Measurements from ENCODE around the gene CACNA1H. TPM values are rescaled to one million over a fixed set of nuclear protein-coding genes. Genes with fewer than 3 reads are reported as not detected.

The CACNA1H gene
- total RNA-seq, 1 experiment from 2014 or later: 31.1 TPM

DNA sequence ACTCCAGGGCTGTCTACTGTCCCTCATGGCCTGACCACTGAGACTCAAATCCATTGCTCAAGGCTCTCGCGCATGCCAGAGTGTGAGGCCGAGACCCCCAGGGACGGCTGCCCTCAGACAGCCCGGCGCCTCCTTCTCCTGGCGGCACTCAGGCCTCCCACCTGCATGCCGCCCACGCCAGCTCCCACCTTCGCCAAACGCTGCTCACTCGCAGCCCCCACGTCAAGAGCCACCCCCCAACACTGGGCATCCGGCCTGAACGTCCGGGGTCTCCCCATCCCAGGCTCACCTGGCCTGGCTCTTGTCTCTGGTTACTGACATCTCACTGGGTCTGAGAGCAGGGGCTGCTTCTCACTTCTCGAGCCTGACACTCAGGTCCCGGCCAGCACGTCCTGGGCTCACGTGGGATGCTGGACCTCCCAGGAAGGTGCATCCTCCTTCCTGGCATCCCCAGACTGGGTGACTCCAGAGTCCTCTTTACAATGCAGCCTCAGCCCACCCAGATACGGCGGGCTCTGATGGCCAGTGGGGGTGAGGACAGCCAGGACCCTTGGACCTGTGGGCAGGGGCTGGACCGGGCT is 12.2 kb upstream of the CACNA1H start:
- no TSS peak for BruUV-seq (replicated peaks)
- Histone ChIP-seq H3K27ac (ENCODE audit: low read length) (no peak overlapping the region), H3K4me3 (ENCODE audit: low read depth in 2 of 2, low read length in 2 of 2) (no peak overlapping the region), H3K9me3 (ENCODE audit: control insufficient read depth, insufficient read depth, low read depth, low read length) (no peaks in the 10 kb centered on the region), H3K36me3 (ENCODE audit: control insufficient read depth, insufficient read depth, low read length) (no peaks in the 10 kb centered on the region), H3K4me1 (ENCODE audit: control insufficient read depth, insufficient read depth, low read length) (peaks cover 12% of the 10 kb centered on the region), H3K27me3 (ENCODE audit: control insufficient read depth, insufficient read depth, low read length) (no peaks in the 10 kb centered on the region)
- DNase-seq (ENCODE audit: low read depth, low spot score) (no peak), ATAC-seq (no peak)
- ChIA-PET POLR2A (interaction anchor here (0.6 kb wide), 1 partner anchor 319 kb away, joined by 17 read pairs; no protein-coding TSS in a partner anchor), CTCF (interaction anchor here (0.9 kb wide), 1 partner anchor 10 kb away, joined by 3 read pairs; no protein-coding TSS in a partner anchor)
- intact Hi-C loops (cut with micrococcal nuclease; ENCODE audit: unreplicated experiment) (no loop called here), in situ Hi-C loops (cut with HindIII; ENCODE audit: low pct_unique_long_range_greater_than_20kb, low sequenced_read_pairs) (no loop called here)
- no peak for TF ChIP-seq TCF7L2 (IDR thresholded peaks at IDR 0.05; ENCODE audit: low read depth, low read length)
- no peak for TF ChIP-seq SIN3A (IDR thresholded peaks at IDR 0.05; ENCODE audit: borderline replicate concordance, insufficient read depth, low read depth, low read length)
- TF ChIP-seq, protein P1, sequence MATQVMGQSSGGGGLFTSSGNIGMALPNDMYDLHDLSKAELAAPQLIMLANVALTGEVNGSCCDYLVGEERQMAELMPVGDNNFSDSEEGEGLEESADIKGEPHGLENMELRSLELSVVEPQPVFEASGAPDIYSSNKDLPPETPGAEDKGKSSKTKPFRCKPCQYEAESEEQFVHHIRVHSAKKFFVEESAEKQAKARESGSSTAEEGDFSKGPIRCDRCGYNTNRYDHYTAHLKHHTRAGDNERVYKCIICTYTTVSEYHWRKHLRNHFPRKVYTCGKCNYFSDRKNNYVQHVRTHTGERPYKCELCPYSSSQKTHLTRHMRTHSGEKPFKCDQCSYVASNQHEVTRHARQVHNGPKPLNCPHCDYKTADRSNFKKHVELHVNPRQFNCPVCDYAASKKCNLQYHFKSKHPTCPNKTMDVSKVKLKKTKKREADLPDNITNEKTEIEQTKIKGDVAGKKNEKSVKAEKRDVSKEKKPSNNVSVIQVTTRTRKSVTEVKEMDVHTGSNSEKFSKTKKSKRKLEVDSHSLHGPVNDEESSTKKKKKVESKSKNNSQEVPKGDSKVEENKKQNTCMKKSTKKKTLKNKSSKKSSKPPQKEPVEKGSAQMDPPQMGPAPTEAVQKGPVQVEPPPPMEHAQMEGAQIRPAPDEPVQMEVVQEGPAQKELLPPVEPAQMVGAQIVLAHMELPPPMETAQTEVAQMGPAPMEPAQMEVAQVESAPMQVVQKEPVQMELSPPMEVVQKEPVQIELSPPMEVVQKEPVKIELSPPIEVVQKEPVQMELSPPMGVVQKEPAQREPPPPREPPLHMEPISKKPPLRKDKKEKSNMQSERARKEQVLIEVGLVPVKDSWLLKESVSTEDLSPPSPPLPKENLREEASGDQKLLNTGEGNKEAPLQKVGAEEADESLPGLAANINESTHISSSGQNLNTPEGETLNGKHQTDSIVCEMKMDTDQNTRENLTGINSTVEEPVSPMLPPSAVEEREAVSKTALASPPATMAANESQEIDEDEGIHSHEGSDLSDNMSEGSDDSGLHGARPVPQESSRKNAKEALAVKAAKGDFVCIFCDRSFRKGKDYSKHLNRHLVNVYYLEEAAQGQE (IDR thresholded peaks at IDR 0.05; ENCODE audit: insufficient read depth in 1 of 2, low read depth in 2 of 2, low read length in 1 of 2): no peak
- no peak for TF ChIP-seq POLR2AphosphoS5 (IDR thresholded peaks at IDR 0.05; ENCODE audit: low read depth, low read length)
- TF ChIP-seq, protein P2, sequence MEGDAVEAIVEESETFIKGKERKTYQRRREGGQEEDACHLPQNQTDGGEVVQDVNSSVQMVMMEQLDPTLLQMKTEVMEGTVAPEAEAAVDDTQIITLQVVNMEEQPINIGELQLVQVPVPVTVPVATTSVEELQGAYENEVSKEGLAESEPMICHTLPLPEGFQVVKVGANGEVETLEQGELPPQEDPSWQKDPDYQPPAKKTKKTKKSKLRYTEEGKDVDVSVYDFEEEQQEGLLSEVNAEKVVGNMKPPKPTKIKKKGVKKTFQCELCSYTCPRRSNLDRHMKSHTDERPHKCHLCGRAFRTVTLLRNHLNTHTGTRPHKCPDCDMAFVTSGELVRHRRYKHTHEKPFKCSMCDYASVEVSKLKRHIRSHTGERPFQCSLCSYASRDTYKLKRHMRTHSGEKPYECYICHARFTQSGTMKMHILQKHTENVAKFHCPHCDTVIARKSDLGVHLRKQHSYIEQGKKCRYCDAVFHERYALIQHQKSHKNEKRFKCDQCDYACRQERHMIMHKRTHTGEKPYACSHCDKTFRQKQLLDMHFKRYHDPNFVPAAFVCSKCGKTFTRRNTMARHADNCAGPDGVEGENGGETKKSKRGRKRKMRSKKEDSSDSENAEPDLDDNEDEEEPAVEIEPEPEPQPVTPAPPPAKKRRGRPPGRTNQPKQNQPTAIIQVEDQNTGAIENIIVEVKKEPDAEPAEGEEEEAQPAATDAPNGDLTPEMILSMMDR (IDR thresholded peaks at IDR 0.05): no peak

- DNase-seq (ENCODE audit: low read depth, low spot score) (no peak), ATAC-seq (no peak)
- BruUV-seq (replicated peaks): no TSS peak
- TF ChIP-seq, protein P1 (IDR thresholded peaks at IDR 0.05; ENCODE audit: insufficient read depth in 1 of 2, low read depth in 2 of 2, low read length in 1 of 2): no peak
- TF ChIP-seq, protein P2 (IDR thresholded peaks at IDR 0.05): no peak
- TF ChIP-seq SIN3A (IDR thresholded peaks at IDR 0.05; ENCODE audit: borderline replicate concordance, insufficient read depth, low read depth, low read length): no peak
- no peak for TF ChIP-seq POLR2AphosphoS5 (IDR thresholded peaks at IDR 0.05; ENCODE audit: low read depth, low read length)
- TF ChIP-seq TCF7L2 (IDR thresholded peaks at IDR 0.05; ENCODE audit: low read depth, low read length): no peak
- peaks cover 11% of the 10 kb centered on the region for H3K4me1 ChIP-seq (ENCODE audit: control insufficient read depth, insufficient read depth, low read length)
- H3K27me3 ChIP-seq (ENCODE audit: control insufficient read depth, insufficient read depth, low read length): no peaks in the 10 kb centered on the region
- no peak overlapping the region for H3K4me3 ChIP-seq (ENCODE audit: low read depth in 2 of 2, low read length in 2 of 2)
- no peaks in the 10 kb centered on the region for H3K9me3 ChIP-seq (ENCODE audit: control insufficient read depth, insufficient read depth, low read depth, low read length)
- in situ Hi-C loops (cut with HindIII; ENCODE audit: low pct_unique_long_range_greater_than_20kb, low sequenced_read_pairs) (no loop called here), intact Hi-C loops (cut with micrococcal nuclease; ENCODE audit: unreplicated experiment) (no loop called here)
- no peaks in the 10 kb centered on the region for H3K36me3 ChIP-seq (ENCODE audit: control insufficient read depth, insufficient read depth, low read length)
- ChIA-PET POLR2A (no interaction called here), CTCF (interaction anchor here (0.9 kb wide), 1 partner anchor 10 kb away, joined by 3 read pairs; no protein-coding TSS in a partner anchor)
- H3K27ac ChIP-seq (ENCODE audit: low read length): no peak overlapping the region
These were observed 11.7 kb upstream of the CACNA1H start for GRCh38 chr16:1141191-1141590.
